NCI-H748 (cell line): ENCODE measurements around the gene WDR75.
"Not testable (repeated sequence)": the region's sequence is repeated elsewhere in the genome, so short reads cannot be mapped to it uniquely, and the experiment has no call there.

ENCODE experiments used
- DNase-seq: peaks from one replicate; lab custom pipeline; 2025; ENCODE audit not compliant: unreplicated experiment; lab: John Stamatoyannopoulos, UW

WDR75 gene

GRCh38 chr2:189439342-189439741, 1.9 kb upstream of the WDR75 start:
- DNase-seq, result no peak

DNA sequence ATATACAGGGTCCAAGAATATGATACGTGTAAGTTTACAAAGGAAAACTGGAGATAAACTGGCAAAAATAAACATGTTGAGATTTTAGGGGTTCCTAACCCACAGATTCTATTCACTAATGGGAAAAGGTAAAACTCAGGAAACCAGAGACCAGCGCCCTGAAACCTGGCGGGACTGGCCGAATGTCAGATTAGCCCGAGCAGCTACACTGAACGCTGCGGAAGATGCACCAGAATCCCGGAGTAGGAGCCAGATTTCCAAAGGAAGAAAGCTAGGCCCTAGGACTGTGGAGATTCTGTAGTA, 679 bp upstream of the WDR75 start:
- DNase-seq, result no peak

DNA sequence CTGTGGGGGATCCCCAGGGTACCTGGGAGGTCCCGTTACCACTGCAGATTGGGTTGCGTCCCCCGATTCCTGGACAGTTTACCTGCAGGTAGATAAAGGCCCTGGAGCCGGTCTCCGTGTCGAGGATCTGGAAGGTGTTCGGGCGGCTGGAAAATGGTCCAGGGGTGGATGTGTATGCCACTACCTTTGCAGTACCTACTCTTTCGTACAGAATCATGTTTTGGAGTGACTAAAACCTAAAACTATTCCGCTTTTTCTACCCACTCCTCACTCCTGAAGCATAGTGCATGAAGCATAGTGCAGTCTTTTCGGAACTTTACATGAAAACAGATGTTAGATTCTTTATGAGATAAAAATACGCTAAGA, 418 bp downstream of the WDR75 start:
- no peak for DNase-seq

DNA sequence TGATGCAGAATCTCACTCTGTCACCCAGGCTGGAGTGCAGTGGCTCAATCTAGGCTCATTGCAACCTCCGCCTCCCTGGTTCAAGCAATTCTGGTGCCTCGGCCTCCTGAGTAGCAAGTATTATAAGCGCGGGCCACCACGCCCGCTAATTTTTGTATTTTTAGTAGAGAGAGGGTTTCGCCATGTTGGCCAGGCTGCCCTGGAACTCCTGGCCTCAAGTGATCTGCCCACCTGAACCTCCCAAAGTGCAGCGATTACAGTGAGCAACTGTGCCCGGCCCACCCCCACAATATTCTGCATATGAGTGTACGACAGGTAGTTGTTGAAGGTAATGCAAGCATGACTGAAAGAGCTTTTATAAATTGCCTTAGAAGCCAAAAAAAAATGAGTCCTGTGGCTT, 1.2 kb downstream of the WDR75 start:
- DNase-seq, result no peak

- no peak for DNase-seq
Observed at GRCh38 chr2:189444322-189444721, 3.0 kb downstream of the WDR75 start.

DNA sequence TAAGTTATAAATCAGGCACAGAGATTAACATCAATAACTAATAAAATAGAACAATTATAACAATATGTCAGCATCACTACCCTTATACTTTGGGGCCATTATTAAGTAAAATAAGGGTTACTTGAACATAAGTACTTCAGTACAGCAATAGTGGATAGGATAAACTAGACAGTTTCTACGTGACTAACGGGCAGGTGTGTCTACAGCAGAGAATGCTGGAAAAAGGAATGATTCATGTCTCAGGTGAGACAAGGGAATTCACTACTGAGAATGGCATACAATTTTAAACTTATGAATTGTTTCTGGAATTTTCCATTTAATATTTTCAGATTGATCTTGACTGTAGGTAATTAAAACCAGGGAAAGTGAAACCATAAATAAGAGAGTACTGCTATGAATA, 5.5 kb downstream of the WDR75 start:
- DNase-seq, result no peak

- DNase-seq, result no peak
Observed at GRCh38 chr2:189454009-189454408, 12.7 kb downstream of the WDR75 start.

- DNase-seq, result no peak
Observed at GRCh38 chr2:189465076-189465475, 23.8 kb downstream of the WDR75 start.

- no peak for DNase-seq
Observed at GRCh38 chr2:189465478-189465877, 24.2 kb downstream of the WDR75 start.

DNA sequence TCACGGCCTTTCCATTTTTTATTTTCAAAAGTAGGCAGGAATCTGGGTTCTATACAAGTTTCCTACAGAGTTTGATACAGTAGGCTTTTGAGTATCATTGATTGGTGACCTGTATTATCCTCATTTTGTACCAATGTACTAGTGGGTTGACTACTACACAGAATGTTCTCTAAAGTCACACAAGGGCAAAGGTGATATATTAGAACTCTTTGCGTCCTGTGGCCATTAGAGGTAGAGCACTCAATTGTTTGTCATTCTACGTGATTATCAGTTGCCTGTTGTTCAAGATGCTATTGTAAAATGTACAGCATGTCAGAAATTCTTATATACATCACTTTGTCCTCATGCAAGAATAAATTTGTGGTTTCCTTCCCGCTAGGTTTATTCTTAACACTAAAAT, 24.8 kb downstream of the WDR75 start:
- DNase-seq, result no peak

GRCh38 chr2:189466656-189467055, 25.4 kb downstream of the WDR75 start:
- DNase-seq, result no peak

DNA sequence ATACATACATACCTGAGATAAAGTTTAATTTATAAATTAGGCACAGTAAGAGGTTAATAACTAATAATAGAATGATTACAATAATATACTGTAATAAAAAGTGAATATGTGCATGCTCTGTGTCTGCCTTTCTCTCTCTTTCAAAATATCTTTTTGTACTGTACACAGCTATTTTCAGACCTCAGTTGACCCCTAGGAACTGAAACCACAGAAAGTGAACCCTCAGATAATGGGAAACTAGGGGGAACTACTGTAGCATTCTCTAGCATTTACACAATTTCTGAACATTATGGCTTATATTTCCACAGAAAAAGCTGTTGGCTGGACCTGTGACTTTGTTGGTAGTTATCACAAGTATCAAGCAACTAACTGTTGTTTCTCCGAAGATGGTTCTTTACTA, 25.9 kb downstream of the WDR75 start:
- no peak for DNase-seq

DNA sequence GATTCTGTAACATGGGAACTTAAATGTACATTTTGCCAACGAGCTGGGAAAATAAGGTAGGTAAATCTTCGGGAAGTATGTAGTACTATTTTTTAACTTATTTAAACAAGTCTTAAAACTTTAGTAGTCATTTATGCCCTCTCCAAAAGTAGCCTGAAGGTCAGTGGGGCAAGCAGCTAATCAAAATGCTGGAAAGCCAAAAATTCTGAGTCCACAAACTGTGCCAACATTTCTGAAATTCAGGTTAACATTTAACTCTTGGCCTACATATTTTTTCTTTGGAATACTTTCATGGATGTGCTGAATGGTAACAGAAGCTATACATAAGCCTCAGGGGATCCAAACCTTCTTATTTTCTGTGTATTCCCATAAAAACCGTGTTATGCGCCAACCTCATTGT, 26.3 kb downstream of the WDR75 start:
- no peak for DNase-seq

DNA sequence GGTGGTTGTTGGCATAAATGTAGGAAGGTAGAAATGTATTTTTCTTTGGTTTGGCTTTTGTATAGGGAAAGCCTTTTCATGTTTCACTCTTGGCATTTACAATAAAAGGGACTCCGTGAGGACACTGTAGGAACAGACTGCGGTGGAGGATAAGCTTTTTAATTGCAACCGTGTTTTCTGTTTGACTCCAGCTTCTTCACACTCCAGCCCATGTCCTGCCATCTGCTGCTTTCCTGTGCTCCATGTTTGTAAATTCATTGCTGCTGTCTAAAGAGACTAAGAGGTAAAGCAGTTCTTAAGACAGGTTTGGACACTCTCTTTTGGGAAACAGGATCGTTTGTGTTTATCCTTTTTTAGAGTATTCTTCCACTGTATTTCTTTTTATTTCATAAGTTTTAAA, 33.3 kb downstream of the WDR75 start:
- DNase-seq, result no peak

GRCh38 chr2:189477756-189478155, 36.5 kb downstream of the WDR75 start:
- DNase-seq, result no peak

GRCh38 chr2:189478289-189478688, 37.0 kb downstream of the WDR75 start:
- DNase-seq, result not testable (repeated sequence)

GRCh38 chr2:189481071-189481470, 39.8 kb downstream of the WDR75 start:
- DNase-seq, result no peak

DNA sequence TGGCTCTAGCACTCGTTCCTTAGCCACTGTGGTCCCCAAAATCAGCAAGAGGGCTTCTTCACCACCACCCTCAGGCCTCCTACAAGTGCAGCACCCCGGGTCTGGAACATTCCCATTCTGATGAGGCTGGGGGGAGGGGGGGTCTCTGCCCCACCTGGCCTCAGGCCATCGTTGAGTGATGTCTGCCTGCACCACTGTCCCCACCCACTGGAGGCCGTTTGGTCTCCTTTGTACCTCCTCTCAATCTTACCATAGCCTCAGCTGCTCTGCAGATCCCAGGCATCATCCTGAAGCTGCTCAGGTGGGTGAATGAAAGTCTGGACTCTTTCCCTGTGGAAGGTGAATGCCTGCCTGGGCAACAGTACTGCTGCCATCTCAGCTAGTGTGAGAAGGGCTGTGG, 42.3 kb downstream of the WDR75 start:
- no peak for DNase-seq

GRCh38 chr2:189483980-189484740, 42.9 kb downstream of the WDR75 start:
- no peak for DNase-seq

DNA sequence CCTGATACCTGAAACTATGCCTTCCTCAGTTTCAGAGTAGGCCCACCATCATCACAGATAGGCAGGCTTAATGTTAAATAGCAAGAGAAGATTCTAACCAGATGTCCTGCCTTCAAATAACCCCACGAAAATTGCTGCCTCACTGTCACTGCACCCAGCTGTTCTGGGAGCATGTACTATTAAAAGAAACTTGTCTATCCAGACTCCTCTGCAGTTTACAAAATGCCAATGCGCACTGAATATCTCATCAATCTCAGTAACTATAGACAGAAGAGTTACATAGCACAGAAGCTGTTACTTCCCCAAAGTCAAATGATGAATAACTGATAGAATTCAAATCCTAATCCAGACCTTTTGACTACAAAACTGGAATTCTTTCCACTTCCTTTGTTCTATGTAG, 43.9 kb downstream of the WDR75 start:
- no peak for DNase-seq

DNA sequence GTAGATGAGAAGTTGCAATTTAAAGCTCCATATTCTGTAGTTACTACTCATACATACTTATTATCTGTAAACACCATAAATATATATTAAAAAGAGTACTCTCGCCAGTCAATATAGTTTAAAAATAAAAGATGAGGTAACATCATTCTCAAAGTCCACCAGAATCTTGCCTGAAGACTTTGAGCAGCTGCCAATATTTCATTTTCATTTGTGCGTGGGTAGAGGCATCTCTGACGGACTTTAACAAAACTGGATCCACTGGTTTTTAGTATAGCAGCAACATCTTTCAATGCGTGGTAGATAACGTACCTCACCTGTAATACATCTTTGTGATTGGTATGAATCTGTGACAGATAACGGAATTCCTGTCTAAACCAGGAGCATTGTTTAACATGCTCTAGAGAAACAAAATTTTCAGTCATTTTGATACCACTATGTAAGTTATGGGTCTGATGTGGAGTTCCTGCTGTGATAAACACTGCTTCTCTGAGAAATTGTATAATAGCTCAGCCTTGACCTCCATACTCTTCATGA, 45.0 kb downstream of the WDR75 start:
- no peak for DNase-seq

- no peak for DNase-seq
Observed at GRCh38 chr2:189487283-189488007, 46.2 kb downstream of the WDR75 start.

DNA sequence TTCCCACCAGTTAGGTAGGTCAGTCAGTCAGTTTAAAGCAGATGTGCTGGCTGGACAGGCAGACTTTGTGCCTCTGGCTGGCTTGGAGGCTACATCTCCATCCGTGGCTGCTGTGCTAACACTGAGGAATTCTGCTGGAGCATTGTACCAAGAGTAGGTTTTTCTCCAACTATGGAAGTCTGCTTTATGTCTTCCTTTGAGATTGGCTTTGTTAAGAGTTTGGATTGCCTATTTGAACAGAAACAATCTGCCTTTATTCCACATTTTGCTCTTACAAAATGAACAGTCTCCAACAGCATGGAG, 46.7 kb downstream of the WDR75 start:
- DNase-seq, result no peak
